Prostate gland (tissue), 2 donors: Measurements from ENCODE around the gene BCAS3.

ENCODE experiments used
- POLR2A ChIP-seq: fragments of 450-650 bp; IDR thresholded peaks from one replicate; pipeline ENCODE4 v1.6.1; 2016; ENCODE audit warnings: antibody characterized with exemption, mild to moderate bottlenecking
- TF ChIP-seq, protein P1 (sequence below), 4 experiments: fragments of 200-600 bp in 2 of 4; fragments of 450-650 bp in 2 of 4; sonication (generic) in 2 of 4; IDR thresholded peaks; 1 replicate in 3 of 4; 2 replicates in 1 of 4; pipeline ENCODE4 v1.5.1; 2016 to 2019; ENCODE audit warnings: antibody characterized with exemption in 4 of 4, mild to moderate bottlenecking in 2 of 4, moderate library complexity in 2 of 4

DNA sequence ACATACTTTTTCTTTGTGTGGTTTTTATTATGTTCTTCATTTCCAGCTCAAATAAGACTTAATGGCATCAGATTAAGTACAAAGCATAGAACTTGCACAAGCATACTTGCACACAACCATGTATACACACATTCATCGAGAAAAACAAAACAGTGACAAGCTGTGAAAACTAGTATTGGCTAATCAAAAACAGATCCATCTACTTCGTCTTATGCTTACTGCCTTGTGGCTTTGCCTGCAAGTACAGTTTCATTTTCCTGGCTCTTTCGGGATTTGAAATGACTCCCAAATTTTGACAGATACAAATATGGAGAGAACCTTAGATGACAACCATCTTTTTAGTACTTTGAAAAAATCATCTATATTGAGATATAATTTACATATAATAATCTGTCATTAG is 338.3 kb downstream of the BCAS3 start:
- TF ChIP-seq POLR2A = no peak
- TF ChIP-seq, protein P1, sequence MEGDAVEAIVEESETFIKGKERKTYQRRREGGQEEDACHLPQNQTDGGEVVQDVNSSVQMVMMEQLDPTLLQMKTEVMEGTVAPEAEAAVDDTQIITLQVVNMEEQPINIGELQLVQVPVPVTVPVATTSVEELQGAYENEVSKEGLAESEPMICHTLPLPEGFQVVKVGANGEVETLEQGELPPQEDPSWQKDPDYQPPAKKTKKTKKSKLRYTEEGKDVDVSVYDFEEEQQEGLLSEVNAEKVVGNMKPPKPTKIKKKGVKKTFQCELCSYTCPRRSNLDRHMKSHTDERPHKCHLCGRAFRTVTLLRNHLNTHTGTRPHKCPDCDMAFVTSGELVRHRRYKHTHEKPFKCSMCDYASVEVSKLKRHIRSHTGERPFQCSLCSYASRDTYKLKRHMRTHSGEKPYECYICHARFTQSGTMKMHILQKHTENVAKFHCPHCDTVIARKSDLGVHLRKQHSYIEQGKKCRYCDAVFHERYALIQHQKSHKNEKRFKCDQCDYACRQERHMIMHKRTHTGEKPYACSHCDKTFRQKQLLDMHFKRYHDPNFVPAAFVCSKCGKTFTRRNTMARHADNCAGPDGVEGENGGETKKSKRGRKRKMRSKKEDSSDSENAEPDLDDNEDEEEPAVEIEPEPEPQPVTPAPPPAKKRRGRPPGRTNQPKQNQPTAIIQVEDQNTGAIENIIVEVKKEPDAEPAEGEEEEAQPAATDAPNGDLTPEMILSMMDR (IDR thresholded peaks at IDR 0.05) = no peak
